ENCODE data around the gene FHIT.

GRCh38 chr3:59783468-59783988 is 1467.7 kb downstream of the FHIT start:
- TF ChIP-seq CTCF (IDR thresholded peaks at IDR 0.05; ENCODE audit: insufficient read depth, low read length, poor library complexity, severe bottlenecking) = no peak
- no peak for TF ChIP-seq EZH2phosphoT487 (conservative IDR thresholded peaks at IDR 0.05; ENCODE audit: low read length)
